Peyer's patch (tissue), 4 donors: ENCODE results near the gene CGB3.

Experiments used
- CTCF ChIP-seq, 6 experiments: fragments of 450-650 bp in 4 of 6; fragments of 200-600 bp in 2 of 6; sonication (generic) in 1 of 6; IDR thresholded peaks; one replicate each; pipeline ENCODE4 v1.5.1; 2017 to 2019; ENCODE audit warnings: antibody characterized with exemption in 6 of 6, mild to moderate bottlenecking in 3 of 6, moderate library complexity in 1 of 6
- POLR2A ChIP-seq, 2 donors: fragments of 450-650 bp; IDR thresholded peaks; one replicate each; pipeline ENCODE4 v1.5.1; 2017; ENCODE audit warnings: antibody characterized with exemption in 2 of 2, mild to moderate bottlenecking in 2 of 2, moderate library complexity in 2 of 2

GRCh38 chr19:49004964-49005614 lies 19.0 kb downstream of the CGB3 start:
- TF ChIP-seq CTCF (IDR thresholded peaks at IDR 0.05) (no peak), POLR2A (IDR thresholded peaks at IDR 0.05) (no peak)
